Measurements from ENCODE around the gene TRIM63. TPM values are rescaled to one million over a fixed set of nuclear protein-coding genes. Genes with fewer than 3 reads are reported as not detected.
A peak's percentile ranks its signal among the peaks of the same experiment; 100 is the strongest.

The TRIM63 gene
- total and polyA plus RNA-seq, 9 of the 15 experiments (the other 6 are each of a cell fraction or from before 2014, with no cell fraction given): 0.08 to 0.57 (median 0.36) TPM

- TF ChIP-seq RREB1 (CRISPR knock-in tag; IDR thresholded peaks at IDR 0.05) (peak; percentile 57; the same call in 1 of the 2 replicates), SETDB1 (IDR thresholded peaks at IDR 0.05; ENCODE audit: low read length) (no peak), TRIM25 (IDR thresholded peaks at IDR 0.05; ENCODE audit: borderline replicate concordance) (no peak), PTBP1 (IDR thresholded peaks at IDR 0.05; ENCODE audit: low read depth, low read length) (no peak), HOXB6 (CRISPR knock-in tag; IDR thresholded peaks at IDR 0.05; ENCODE audit: borderline replicate concordance) (no peak; the same call in 1 of the 2 replicates), GTF2B (IDR thresholded peaks at IDR 0.05; ENCODE audit: extremely low read depth, insufficient read length) (no peak), POLR2B (IDR thresholded peaks at IDR 0.05; ENCODE audit: low read depth, partially characterized antibody) (peak; percentile 56), BRF2 (IDR thresholded peaks at IDR 0.05; ENCODE audit: borderline replicate concordance, insufficient read depth, insufficient read length) (no peak), MECOM (CRISPR knock-in tag; IDR thresholded peaks at IDR 0.05) (peak; percentile 54; the same call in 1 of the 2 replicates), GATAD2A (IDR thresholded peaks at IDR 0.05) (0 out of 2 replicates have a peak, but pooled peaks have one; percentile 11), ZNF274 (IDR thresholded peaks at IDR 0.05; ENCODE audit: borderline replicate concordance, low read depth, low read length) (peak; percentile 71; the same call in 1 of the 2 replicates), HIVEP1 (CRISPR knock-in tag; IDR thresholded peaks at IDR 0.05) (no peak), ZNF217 (CRISPR knock-in tag; IDR thresholded peaks at IDR 0.05) (no peak), ZNF124 (CRISPR knock-in tag; IDR thresholded peaks at IDR 0.05) (no peak), ZNF778 (CRISPR knock-in tag; IDR thresholded peaks at IDR 0.05) (no peak), NFE2 (IDR thresholded peaks at IDR 0.05; ENCODE audit: low read depth) (peak; percentile 79), ZNF143 (CRISPR knock-in tag; IDR thresholded peaks at IDR 0.05) (no peak), SMARCA5 (IDR thresholded peaks at IDR 0.05) (no peak), POLR2AphosphoS5 (IDR thresholded peaks at IDR 0.05; ENCODE audit: control insufficient read depth, insufficient read depth, low read depth, low read length) (peak; percentile 96), ZFP30 (CRISPR knock-in tag; IDR thresholded peaks at IDR 0.05; ENCODE audit: borderline replicate concordance) (no peak)
Measured at GRCh38 chr1:26070296-26070962, 3.0 kb upstream of the TRIM63 start (continued).
